ENCODE results near the gene SKI.

GRCh38 chr1:2216767-2217058 lies 11.4 kb upstream of the SKI start:
- TF ChIP-seq CTCF (conservative IDR thresholded peaks at IDR 0.05; ENCODE audit: low read length) (no peak), EZH2phosphoT487 (IDR thresholded peaks at IDR 0.05; ENCODE audit: borderline replicate concordance, low read depth, low read length) (no peak)

All from OCI-LY7 (cell line).